Tibial artery (tissue), 4 donors: ENCODE measurements around the gene RBM38.

Experiments used
- DNase-seq, 2 donors: peaks; one replicate each; pipeline ENCODE4 v3.0.0-alpha.2; 2019
- H3K27ac ChIP-seq, 2 donors: fragments of 200-600 bp; sonication (generic) in 1 of 2; 1 replicate in 1 of 2; 2 replicates in 1 of 2; pipeline ENCODE4 v1.5.1; 2018 to 2019; ENCODE audit warnings: mild to moderate bottlenecking in 1 of 2
- H3K27me3 ChIP-seq, 2 donors: fragments of 200-600 bp; sonication (generic) in 1 of 2; one replicate each; pipeline versions ENCODE4 v1.5.1 to v1.6.0; 2016 to 2019
- H3K36me3 ChIP-seq, 3 donors: fragments of 200-600 bp; sonication (generic) in 2 of 3; one replicate each; pipeline ENCODE4 v1.5.1; 2016 to 2019; ENCODE audit warnings: mild to moderate bottlenecking in 2 of 3
- H3K4me1 ChIP-seq, 4 donors: fragments of 200-600 bp; sonication (generic) in 2 of 4; 1 replicate in 3 of 4; 2 replicates in 1 of 4; pipeline ENCODE4 v1.5.1; 2016 to 2019
- H3K4me3 ChIP-seq, 2 donors: fragments of 200-600 bp; sonication (generic) in 1 of 2; 1 replicate in 1 of 2; 2 replicates in 1 of 2; pipeline ENCODE4 v1.5.1; 2018 to 2019; ENCODE audit warnings: mild to moderate bottlenecking in 2 of 2
- H3K9me3 ChIP-seq, 3 donors: fragments of 200-600 bp; sonication (generic) in 1 of 3; one replicate each; pipeline ENCODE4 v1.5.1; 2016 to 2019
- CTCF ChIP-seq, 2 experiments: fragments of 200-600 bp in 1 of 2; fragments of 450-650 bp in 1 of 2; IDR thresholded peaks; one replicate each; pipeline ENCODE4 v1.5.1; 2017 to 2019; ENCODE audit warnings: antibody characterized with exemption in 2 of 2, mild to moderate bottlenecking in 1 of 2, moderate library complexity in 1 of 2
- intact Hi-C: fragments of 100-400 bp; cut with DNase I; formaldehyde crosslinking; loops from one replicate; pipeline ENCODE4 v1.15.0; 2023; ENCODE audit warnings: low total_unique reads

RBM38 gene

GRCh38 chr20:57378107-57378506 is 13.1 kb upstream of the RBM38 start:
- Histone ChIP-seq H3K27ac (no peak overlapping the region), H3K9me3 (no peaks in the 10 kb centered on the region), H3K4me1 (no peaks in the 10 kb centered on the region), H3K27me3 (no peaks in the 10 kb centered on the region), H3K4me3 (no peak overlapping the region), H3K36me3 (peaks cover 29 to 78% (median 55%) of the 10 kb centered on the region in 3 donors)
- TF ChIP-seq CTCF (IDR thresholded peaks at IDR 0.05), result no peak
- intact Hi-C loops, result loop anchor here (5.0 kb wide), 1 partner anchor 214 kb away; no protein-coding TSS in a partner anchor
- DNase-seq, result no peak

GRCh38 chr20:57378646-57379262 is 12.4 kb upstream of the RBM38 start:
- no peak for TF ChIP-seq CTCF (IDR thresholded peaks at IDR 0.05)
- H3K27me3 ChIP-seq, result no peaks in the 10 kb centered on the region
- DNase-seq, result no peak
- H3K27ac ChIP-seq, result no peak overlapping the region
- intact Hi-C loops, result loop anchor here (5.0 kb wide), 1 partner anchor 214 kb away; no protein-coding TSS in a partner anchor
- H3K4me3 ChIP-seq, result no peak overlapping the region
- peaks cover 25 to 72% (median 50%) of the 10 kb centered on the region in 3 donors for H3K36me3 ChIP-seq
- no peaks in the 10 kb centered on the region for H3K9me3 ChIP-seq
- H3K4me1 ChIP-seq, result no peaks in the 10 kb centered on the region

GRCh38 chr20:57379263-57379647 is 11.9 kb upstream of the RBM38 start:
- Histone ChIP-seq H3K4me3 (no peak overlapping the region), H3K4me1 (no peaks in the 10 kb centered on the region), H3K36me3 (peaks cover 20 to 71% (median 45%) of the 10 kb centered on the region in 3 donors), H3K9me3 (no peaks in the 10 kb centered on the region), H3K27ac (no peak overlapping the region), H3K27me3 (no peaks in the 10 kb centered on the region)
- TF ChIP-seq CTCF (IDR thresholded peaks at IDR 0.05), result no peak
- intact Hi-C loops, result loop anchor here (5.0 kb wide), 1 partner anchor 213 kb away; no protein-coding TSS in a partner anchor
- no peak for DNase-seq

GRCh38 chr20:57380081-57380750 is 11.0 kb upstream of the RBM38 start:
- H3K9me3 ChIP-seq, result no peaks in the 10 kb centered on the region
- intact Hi-C loops, result loop anchor here (10.0 kb wide), 1 partner anchor 835 kb away; no protein-coding TSS in a partner anchor
- no peaks in the 10 kb centered on the region for H3K27me3 ChIP-seq
- no peaks in the 10 kb centered on the region for H3K4me1 ChIP-seq
- TF ChIP-seq CTCF (IDR thresholded peaks at IDR 0.05), result no peak
- H3K36me3 ChIP-seq, result peaks cover 15 to 66% (median 36%) of the 10 kb centered on the region in 3 donors
- no peak for DNase-seq
- H3K4me3 ChIP-seq, result no peak overlapping the region
- no peak overlapping the region for H3K27ac ChIP-seq

- Histone ChIP-seq H3K4me1 (no peaks in the 10 kb centered on the region), H3K36me3 (peaks cover 15 to 59% (median 22%) of the 10 kb centered on the region in 3 donors), H3K27ac (no peak overlapping the region), H3K4me3 (no peak overlapping the region), H3K9me3 (no peaks in the 10 kb centered on the region), H3K27me3 (no peaks in the 10 kb centered on the region)
- peak; percentile 82 to 86 for DNase-seq
- TF ChIP-seq CTCF (IDR thresholded peaks at IDR 0.05), result peak; percentile 91 to 94
- intact Hi-C loops, result loop anchor here (1.0 to 10.0 kb wide), 2 partner anchors 111 to 833 kb away; no protein-coding TSS in a partner anchor
Measured at GRCh38 chr20:57381596-57382503, 9.3 kb upstream of the RBM38 start.
